Measurements from ENCODE around the gene CTNNA2.
"Not testable (repeated sequence)": the region's sequence is repeated elsewhere in the genome, so short reads cannot be mapped to it uniquely, and the experiment has no call there.

CTNNA2 gene

DNA sequence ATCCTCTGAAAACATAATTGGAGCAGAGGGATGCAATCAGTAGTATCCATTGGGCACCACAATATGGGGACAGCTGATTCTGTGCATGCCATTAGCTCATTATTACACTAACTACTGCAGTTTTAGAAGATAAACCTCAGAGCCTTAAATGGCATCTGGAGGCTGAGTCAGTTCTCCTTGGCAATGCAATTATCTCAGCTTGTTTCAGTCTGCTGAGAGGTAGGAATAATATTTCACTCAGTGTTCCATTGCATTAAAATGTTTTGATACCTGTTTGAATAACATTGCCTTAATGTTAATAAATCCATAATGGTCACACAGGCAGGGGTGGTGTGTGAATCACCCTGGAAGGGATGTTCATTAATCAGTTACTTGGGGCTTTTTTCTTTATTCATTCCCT, 482.1 kb downstream of the CTNNA2 start:
- no peak for DNase-seq

DNA sequence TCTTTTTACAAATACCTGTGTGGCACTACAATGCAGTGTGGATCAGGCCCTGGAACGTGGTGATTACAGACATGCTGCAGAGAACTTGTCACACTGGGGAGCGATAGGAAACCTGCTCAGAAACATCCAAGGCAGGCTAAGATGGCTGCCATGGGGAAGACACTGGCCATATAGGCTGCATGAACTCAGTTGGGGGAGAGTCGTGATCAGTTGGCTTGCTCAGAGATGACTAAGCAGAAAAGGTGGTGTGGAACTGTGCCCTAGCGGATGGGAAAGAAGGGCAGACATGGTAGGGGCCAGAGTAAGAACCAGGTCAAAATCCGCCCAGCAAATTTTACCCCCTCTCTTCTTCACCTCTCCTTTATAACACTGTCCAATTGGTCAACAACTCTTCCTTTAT, 483.9 kb downstream of the CTNNA2 start:
- DNase-seq, result no peak

DNA sequence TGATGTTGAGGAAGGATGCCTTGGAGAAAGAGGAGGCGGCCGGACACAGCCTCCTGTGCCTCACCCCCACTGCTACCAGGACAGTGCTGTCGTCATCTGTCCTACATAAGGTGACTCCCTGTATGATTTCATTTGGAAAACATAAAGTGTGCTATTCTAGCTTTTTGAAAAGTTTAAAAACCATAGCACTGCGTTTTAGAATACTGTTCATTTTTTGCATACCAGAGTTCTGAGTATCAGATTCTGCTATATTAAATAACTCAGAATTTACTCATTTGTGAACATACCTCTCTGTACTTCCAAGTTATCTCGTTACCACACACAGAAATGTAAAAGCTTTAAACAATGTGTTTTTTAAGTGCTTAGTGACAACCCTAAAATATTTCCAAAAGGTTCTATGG, 488.9 kb downstream of the CTNNA2 start:
- no peak for DNase-seq

DNA sequence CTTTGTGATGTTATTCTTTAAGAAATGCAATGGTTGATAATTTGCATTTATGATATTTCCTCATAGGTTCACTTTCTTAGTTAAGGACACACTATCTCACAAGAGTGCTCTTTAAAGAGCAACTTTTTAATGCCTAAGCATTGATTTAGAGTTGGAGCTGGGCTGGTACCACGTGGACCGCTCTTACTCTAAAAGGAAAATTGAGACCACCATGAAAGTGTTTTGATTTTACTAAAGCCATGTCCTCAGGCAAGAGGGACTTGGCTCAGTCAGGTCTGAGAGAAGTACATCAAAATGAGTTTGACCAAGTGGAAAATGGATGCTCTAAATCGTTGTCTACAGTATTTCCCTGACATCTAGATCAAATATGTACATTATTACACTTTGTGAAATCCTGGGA, 489.3 kb downstream of the CTNNA2 start:
- no peak for DNase-seq

DNA sequence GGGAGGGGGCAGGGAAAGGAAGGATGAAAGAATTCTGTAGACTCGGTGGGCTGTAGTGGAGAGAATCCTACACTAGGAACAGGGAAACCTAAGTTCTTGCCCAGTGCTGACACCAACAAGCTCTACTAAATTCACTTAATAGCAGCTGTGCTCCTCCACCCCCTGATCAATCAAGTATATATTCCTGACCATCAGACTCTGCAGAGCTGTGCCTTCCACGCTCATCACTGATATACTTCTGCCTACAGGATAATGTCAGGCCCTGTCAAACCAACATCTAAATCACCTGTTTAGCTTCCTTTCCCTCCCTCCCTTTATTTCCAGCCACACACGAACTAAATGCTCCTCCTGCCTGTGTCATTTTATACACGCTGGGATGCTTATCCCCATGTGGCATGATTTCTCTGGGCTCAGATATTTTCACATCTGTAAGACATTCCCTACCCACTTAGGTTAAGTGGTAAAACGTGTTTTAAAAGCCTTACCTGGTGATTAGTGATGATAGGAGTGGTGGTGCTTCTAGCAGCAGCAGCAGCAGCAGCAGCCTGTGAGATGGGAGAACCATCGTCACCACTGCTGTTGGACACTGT, 489.8 kb downstream of the CTNNA2 start:
- DNase-seq, result no peak

DNA sequence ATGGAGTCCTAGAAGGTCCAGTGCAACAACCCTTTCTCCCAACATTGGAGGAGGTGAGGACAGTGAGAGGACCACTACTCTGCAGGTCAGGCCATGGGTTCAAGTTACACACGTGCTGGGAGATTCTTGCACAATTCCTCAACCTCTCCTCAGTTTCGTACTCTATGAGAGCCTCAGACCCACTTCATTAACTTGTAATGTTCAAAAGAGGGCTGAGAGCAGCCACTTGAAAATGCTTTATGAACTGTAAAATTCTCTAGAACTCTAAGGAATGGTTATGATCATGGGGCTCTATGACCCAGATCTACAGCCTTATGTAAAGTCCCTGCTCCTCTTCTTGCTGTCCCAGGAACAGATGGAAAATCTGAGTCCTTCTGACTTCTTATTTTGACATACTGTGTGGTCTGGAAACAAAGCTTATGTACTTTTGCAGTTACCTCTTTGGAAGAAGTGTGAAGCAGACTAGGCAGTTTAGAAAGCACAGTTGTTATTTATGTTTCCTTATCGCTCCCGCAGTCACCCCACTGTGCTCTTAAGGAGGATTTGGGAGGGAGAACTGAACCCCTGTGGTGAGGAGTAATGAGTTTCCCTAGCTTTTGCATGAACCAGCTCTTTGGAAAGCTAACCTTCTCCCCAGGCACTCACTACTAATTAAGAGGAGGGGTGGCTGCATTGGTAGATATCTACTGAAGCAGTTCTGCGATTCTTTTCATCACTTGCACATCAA, 495.1 kb downstream of the CTNNA2 start:
- no peak for DNase-seq

DNA sequence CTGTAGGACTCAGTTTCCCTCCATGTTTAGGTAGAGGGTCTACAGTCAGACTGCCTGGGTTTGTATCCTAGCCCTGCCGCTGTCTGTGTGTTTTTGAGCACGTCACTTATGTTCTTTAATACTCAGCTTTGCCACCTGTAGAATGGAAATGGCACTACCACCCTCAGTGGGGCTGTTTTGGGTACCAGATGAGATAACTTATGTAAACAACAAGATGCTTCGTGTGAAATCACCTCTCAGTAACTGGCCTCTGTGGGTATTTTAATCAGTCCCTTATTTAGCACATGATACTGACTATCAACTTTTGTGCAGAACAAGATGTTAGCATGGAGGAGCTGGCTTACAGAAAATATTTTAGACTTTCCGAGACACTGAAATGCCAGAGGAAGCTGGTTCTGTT, 495.7 kb downstream of the CTNNA2 start:
- DNase-seq, result no peak

DNA sequence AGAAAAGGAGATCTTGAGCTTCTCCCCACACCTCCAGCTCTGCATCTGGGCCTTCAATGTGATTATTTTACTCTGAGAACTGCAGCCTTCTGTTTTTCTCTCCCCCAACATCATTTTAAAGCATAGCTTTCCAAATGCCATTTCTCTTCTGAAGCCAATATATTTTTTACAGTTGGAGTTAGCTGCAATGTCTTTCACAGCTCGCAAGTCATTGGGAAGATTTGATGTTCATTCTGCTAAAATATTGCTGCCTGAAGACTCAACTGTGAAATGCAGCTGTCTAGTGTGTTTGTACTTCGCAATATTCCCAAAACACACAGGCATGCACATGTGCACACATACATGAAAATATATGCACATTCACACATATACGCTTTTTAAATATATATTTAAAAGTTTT, 496.4 kb downstream of the CTNNA2 start:
- no peak for DNase-seq

DNA sequence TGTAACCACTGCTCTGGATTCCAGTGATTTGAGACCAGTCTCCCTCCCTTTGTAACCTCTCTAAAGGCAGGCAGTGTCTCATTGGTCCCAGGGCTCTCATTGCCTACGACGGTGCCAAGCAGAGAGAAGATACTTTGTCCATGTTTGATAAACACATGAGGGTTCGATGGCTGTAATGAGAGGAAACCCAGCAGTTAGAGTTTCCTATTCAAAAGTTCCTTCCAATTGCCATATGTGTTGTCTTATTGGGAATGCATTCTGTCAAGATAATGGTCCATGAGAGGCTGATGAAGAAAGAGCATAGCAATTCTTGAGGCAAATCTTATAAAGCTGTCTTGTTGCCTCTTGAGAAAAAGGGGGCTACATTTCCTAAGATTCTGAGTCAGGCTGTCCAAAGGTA, 499.2 kb downstream of the CTNNA2 start:
- no peak for DNase-seq

DNA sequence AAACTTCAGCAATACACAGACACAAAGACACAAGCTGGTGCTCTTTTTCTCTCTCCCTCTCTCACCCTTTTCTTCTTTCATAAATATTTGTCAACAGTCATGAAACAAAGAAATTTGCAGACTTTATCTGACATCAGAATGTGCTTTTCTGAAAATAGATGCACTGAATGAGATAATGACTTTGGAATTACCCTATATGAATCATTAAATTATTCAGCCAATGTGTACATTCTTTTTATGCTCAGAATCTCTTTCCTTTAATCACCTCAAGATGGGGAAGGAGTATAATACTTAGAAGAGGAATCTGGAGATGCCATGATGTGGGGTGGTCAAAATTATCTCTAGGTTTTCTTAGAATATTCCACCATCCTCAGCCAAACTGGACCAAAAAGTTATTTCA, 501.8 kb downstream of the CTNNA2 start:
- no peak for DNase-seq

DNA sequence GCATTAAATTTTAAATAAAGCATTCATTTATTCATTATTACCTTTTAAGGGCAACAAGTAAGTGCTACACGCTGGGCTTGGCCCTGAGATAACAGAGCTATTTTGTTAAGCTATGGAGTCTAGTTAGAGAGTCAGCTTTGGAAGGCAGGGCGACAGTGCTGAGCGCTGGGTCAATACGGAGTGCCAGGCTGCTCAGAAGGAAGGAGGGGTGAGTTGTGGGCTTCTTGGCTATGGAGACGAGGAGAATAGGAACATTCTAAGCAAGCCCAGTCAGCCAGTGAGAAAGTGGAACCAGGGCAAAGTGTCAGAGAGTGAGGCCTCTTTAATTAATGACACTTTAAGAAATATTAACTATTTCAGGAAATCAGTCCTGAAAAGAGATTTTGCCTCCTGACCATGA, 503.3 kb downstream of the CTNNA2 start:
- DNase-seq, result no peak

DNA sequence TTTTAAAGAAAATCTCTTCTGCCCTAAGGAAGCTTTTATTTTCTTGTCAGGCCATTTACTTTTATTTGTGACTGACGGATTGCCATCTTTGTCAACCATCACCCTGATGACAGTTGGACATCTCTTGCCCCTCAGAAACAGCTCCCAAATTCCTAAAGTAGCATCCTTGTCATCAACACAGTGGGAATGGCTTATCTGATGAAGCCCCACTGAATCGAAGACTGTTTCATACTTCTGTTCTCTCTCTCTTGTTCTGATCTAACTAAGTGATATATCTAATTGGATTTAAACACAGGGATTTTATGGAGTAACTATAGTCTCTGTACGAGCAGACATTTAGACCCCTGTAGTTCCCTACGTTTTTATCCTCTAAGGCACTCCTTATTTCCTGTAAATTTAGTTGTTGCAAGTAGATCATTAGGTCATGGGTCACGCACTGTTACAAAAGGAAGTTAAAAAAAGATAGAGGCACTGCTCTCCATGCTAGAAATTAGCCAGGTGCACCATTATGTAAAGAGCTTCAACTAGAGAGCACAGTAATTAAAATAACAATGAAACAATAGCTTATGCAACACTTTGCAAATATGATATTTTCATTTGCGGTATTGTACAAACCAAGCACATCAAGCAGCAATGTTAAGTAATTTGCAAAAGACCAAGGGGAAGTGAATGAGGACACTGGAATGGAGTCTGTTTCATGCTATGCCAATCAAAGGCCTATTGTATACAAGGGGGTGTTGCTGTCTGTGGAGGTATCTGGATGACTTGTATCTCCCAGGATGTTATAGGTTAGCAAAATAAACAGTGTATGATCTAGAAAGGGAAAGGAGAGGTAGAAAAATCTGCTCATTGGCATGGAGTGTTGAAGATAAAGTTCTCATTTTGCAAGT, 507.0 kb downstream of the CTNNA2 start:
- DNase-seq, result no peak

DNA sequence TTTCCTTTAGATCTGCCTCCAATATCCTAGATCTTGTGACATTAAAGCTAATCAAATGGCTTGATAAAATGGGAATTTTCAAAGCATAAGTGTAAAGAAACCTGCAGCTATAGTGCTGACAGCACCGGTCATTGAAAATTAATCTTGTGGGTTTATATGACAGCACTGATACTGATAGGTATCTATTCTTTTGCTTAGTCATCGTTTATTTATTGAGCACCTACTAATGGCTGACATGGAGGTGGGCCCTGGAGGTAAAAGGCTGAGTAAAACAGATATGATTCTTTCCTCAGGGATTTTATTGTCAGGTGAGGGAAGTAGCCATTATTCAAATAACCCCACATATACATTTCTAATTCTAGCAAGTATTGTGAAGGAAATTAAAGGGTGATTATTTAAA, 509.2 kb downstream of the CTNNA2 start:
- no peak for DNase-seq

DNA sequence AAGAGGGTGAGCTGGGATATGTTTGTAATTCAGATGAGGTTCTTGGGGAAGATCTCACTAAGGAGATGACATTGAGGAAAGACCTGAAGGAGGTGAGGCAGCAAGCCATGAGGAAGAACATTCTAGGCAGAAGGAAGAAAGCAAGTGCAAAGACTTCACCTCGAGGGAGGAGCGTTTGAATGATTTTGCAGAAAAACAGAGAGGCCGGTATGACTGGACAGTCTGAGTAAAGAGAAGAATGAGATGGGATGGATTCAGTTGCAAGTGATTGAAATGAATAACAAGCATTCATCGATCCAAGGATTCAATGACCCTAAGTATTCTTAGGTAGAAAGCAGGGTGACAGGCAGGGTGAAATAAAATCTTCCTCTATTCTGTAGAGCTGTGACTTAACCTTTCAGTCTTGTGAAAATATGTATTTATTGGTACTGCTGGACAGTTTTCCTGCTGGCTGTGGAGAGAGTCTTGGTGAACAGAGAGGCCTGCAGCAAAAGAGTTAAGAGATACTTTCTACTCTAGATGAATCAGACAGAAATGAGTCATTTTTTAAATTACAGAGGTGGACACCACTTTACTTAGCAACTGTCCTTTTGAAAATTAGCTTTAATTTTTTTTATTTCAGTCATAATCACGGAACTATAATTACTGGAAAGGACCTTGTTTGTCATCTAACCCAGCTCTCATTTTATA, 513.3 kb downstream of the CTNNA2 start:
- DNase-seq, result no peak

DNA sequence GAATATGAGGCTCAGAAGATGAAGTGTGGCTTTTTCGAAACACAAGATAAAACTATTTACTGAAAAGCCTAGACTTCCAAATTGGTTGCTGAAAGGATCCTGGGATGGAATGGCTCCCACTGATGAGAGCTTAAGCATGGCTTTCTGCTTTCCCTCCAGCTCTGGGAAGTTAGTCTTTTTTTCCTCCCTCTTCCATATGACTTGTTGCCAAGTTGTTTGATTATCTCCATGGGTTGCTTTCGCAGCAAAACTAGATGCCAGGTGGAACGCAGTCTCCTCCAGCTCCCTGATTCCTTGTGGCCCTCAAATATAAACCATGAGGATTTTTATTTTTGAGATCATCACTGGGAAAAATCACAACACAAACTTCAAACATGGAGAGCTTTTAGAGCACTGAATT, 515.2 kb downstream of the CTNNA2 start:
- DNase-seq, result no peak

DNA sequence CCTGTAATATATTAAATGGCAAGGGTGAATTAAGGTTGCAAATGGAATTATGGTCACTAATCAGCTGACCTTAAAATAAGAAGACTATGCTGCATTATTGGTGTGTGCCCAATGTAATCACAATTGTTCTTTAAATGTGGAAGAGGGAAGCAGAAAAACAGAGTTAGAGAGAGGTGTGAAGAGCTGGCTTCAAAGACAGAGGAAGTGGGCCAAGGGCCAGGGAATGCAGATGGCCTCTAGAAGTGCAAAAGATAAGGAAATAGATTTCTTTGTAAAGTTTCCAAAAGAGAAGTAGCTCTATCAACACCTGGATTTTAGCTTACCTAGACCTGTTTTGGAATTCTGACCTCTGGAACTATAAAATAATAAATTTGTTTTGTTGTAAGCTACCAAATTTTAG, 515.7 kb downstream of the CTNNA2 start:
- no peak for DNase-seq

DNA sequence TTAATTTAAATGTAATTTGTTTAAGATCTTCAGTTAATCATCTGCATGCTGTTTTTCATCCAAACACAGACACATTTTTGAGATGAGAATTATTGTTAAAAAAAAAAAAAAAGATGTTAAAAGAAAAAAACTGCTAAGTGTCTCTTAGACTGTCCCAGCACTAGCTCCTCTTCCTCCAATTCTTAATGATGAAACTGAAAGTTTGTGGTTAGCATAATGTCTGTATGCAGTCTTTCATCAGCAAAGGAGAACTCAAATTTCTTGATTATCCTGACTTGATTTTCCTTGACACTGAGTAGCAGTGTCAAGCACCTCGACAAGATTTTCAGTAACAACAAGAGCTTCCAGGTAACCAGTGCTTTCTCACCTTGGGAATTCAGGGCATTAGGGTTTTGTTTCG, 517.3 kb downstream of the CTNNA2 start:
- DNase-seq, result no peak

DNA sequence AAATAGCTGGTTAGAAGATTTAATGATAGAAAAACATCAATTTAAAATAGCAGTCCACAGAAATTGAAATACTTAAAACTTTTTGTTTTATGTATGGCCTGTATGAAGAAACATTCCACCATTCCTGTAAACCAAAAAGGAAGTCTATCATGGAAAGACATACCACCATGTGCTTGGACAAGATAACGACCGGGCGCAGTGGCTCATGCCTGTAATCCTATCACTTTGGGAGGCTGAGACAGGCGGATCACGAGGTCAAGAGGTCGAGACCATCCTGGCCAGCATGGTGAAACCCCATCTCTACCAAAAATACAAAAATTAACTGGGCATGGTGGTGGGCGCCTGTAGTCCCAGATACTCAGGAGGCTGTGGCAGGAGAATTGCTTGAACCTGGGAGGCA, 519.8 kb downstream of the CTNNA2 start:
- not testable (repeated sequence) for DNase-seq

DNA sequence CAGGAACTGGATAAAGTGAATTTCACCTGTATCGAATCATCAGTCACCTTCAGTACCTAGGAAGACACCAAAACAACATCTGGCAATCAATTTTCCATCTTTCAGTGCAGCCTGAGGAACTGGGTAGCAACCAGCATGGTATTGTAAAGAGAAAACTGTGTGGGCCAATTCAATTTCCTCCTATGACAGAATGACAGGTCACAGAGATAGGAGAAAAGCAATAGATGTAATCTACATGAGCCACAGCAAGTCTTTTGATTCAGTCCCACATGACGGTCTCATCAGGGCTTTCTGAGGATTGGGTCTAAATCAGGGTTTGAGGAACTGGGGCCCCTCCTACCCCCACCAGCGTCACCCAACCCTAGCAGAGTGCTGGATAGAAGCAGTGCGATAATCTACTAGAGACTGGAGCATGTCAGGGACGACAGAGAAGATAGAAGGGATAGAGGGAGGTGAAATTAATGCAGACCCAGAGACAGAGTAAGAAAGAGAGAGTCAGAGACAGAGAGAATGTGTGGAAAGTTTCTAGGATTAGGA, 523.0 kb downstream of the CTNNA2 start:
- no peak for DNase-seq

DNA sequence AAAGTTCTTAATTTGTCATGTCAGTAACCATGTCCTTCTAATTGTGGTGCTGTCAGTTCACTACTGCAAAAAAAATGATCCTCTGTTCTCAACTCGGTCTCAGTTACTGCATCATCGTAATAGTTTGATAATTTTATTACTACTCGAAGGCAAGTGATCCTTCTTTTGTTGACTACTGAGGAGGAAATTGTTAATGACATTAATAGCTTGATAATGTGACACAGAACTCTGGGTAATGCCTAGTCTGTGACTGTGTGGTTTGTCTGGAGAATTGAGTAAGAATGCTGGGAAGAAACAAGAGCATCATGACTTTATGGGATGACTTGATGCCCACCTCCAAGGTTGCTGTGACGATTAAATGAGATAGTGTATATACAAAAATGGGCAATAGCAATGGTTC, 524.5 kb downstream of the CTNNA2 start:
- no peak for DNase-seq

DNA sequence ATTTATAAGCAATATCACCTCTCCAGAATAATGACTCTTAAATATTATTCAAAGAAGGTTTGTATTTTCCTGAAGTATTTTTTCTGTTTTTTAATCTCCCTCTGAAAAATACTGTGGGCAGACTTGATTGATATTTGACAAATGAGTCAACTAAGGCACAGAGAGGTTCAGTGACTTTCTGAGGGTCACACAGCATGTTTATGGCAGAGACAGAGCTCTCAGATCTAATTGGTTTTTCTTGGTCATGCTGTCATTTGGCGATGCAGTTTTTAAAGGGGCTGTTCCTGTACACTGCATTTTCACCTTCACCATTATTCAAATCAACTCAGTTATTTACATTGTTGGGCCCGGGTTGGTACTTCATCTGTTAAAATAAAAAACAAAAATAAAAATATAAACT, 527.4 kb downstream of the CTNNA2 start:
- DNase-seq, result no peak

DNA sequence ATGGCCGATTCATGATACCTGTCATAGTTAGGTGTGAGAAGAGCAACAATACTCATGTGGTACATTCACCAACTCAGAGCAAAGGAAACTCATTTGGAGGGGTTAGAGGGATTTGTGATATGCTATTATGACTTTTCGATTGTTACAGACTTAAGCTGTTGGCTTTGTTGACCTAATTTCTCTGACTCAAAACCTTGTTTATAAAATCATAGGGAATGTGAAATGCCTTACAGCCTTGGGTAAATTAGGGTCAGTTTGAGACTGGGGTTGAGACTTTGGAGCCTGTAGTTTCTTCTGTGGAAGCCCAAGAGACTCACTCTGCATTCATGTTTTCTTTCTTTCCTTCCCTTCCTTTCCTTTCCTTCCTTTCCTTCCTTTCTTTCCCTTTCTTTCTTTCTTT, 529.8 kb downstream of the CTNNA2 start:
- DNase-seq, result no peak

DNA sequence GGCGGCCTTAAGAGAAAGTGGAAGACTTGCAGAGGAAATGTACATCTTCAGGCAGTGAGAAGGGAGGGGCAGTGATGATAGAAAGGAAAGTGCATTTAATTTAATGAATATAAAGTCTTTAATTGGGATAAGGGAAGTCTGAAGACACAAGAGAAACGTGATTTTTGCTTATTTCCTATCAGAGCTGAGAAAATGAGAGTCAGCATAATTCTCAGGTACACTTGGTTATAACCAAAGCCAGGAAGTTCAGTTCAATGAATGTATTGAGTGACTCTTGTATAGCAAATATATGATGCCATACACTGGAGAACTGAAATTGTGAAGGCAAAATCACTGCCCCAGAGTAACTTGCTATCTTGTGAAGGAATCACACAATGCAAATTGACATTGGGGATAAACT, 535.4 kb downstream of the CTNNA2 start:
- DNase-seq, result no peak

All from KG1 (cell line).